GM10266 (cell line): ENCODE measurements around the gene COMMD4.

Experiments used
- DNase-seq: peaks from one replicate; pipeline ENCODE4 v3.0.0; 2012; ENCODE audit errors: extremely low spot score
- TF ChIP-seq, protein P1 (sequence below): IDR thresholded peaks from 2 replicates; pipeline ENCODE4 v1.5.1; 2012; ENCODE audit warnings: mild to moderate bottlenecking, low read depth; ENCODE audit not compliant: control insufficient read depth, insufficient read depth; ENCODE audit errors: missing control alignments

COMMD4 gene

DNA sequence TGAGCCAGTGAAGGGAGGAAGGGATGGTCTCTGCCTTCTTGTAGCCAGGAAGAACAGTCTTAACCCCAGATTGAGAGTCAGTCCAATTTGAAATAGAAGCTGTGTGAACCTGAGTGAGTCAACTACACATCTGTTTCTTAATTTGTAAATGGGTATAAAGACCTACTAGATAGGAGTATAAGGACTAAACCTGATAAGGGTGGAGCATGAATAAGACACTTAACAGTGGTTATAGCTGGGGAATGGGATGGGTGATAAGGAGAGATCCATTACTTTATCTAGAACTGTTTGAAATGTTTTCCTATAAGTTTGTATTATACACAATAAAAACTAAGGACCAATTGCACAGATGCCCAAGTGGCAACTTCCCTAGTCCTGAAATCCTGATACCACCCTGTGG lies 31.1 kb downstream of the COMMD4 start:
- TF ChIP-seq, protein P1, sequence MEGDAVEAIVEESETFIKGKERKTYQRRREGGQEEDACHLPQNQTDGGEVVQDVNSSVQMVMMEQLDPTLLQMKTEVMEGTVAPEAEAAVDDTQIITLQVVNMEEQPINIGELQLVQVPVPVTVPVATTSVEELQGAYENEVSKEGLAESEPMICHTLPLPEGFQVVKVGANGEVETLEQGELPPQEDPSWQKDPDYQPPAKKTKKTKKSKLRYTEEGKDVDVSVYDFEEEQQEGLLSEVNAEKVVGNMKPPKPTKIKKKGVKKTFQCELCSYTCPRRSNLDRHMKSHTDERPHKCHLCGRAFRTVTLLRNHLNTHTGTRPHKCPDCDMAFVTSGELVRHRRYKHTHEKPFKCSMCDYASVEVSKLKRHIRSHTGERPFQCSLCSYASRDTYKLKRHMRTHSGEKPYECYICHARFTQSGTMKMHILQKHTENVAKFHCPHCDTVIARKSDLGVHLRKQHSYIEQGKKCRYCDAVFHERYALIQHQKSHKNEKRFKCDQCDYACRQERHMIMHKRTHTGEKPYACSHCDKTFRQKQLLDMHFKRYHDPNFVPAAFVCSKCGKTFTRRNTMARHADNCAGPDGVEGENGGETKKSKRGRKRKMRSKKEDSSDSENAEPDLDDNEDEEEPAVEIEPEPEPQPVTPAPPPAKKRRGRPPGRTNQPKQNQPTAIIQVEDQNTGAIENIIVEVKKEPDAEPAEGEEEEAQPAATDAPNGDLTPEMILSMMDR, result no peak
- no peak for DNase-seq

DNA sequence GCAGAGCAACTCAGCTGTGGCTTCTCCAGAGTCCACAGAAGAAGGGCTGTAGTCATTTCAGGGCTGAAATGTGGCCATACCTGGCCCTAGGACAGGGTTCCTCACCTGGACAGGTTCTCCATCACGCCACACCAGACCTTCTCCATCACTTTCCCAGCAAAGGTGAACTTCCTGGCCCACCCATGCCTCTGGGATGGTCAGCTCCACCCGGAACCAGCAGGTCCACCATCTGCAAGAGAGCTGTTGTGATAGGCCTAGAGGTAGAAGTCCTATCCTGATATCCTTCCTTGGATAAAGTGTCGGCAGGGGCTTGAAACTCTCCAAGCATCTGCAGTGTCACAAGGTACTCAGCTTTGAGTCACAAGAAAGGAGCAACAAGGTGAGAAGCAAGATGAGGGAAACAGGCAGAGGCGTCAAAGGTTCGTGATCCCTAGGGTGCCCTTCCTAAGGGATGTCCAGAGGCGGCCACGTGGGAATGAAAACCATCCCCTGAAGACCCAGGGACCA lies 31.6 kb downstream of the COMMD4 start:
- TF ChIP-seq, protein P1, result no peak
- no peak for DNase-seq

DNA sequence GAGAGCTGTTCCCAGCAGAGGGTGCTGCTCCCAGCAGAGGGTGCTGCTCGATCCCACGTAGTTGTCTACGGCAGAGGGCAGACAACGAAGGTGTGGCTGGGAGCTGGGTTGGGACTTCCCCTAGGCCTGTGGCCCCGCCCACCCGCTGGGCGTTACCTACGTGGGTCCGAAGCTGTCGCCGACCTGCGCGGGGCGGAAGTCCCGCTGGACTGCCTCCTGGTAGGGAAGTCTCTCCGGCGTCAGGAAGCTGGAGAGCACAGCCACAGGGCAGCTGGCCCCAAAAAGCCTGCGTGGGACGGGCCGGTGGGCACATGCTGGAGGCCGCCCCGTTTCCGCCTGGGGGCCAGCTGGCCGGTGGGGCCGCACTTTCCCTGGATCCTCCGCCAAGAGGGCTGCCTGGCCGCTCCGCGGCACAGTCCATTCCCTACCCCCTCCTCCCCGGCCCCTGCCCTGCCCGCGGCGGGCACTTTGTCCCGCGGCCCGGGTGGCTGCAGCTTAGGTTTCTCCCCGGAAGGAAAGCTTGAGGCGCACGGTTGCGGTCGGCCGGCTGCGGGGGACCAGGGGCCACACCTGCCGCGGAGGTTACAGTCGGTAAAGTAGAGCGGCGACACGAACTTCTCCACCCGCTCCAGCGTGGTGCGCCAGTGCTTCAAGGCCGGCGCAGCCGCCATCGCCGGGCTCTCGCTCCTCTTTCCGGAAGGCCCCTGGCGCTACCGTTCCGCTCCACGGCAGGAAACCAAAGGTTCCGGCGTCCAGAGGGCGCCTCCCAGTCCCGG lies 32.2 kb downstream of the COMMD4 start, which contains the start of gene MAN2C1:
Gene MAN2C1 (minus strand): TSS at position 695 of the 776 bp plus-strand sequence. CDS start 24 bp downstream, at position 671.
- TF ChIP-seq, protein P1, result peak; percentile 84
- peak; percentile 95 for DNase-seq

DNA sequence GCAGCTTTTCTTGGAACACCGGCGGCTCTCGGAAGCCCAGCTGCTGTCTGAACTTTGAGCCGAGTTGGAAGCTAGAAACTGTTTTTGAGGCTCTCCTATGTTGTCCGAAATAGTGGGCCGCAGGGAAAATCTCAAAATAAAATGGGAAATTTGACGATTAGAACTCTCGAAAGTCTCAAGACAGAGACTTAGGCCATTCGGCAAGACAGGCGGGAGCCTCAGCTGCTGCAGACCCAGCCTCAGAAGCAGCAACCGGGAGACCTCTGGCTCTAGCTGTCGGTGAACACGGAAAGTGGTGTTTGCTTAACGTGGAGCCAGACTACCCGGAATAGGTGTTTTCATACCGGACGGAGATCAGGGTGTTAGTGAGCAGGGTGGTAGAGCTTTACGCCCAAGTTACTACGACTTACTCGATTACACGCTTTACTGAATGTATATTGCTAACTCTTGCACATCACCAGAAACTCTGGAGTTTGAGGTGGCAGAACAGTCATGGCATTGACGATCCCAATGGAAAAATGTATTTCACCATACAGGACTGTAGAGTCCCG lies 32.9 kb downstream of the COMMD4 start:
- peak; percentile 28 for DNase-seq
- TF ChIP-seq, protein P1, result no peak

DNA sequence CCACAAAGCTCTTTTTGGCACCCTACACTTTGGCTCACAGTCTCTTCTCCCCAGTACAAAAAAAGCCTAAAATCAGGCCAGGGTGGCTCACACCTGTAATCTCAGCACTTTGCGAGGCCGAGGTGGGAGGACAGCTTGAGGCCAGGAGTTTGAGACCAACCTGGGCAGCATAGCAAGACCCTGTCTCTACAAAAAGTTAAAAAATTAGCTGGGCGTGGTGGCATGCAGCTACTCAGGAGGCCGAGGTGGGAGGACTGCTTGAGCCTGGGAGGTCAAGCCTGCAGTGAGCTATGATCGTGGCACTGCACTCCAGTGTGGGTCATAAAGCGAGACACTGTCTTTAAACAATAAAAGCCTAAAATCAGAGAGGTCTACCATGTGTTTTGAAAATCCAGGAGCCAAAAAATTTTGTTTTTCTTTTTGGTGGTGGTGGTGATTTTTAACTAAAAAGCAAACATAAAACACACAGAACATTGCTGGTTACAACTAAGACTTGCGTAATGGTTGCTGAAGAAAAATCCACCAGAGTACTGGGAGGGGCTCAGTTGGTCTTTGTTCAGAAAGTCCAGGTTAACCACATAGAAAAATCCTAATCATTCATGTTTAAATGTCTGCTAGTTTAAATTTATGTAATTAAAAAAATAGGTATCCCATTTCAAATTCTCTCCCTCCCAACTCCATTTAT lies 34.2 kb downstream of the COMMD4 start:
- TF ChIP-seq, protein P1, result no peak
- DNase-seq, result no peak

DNA sequence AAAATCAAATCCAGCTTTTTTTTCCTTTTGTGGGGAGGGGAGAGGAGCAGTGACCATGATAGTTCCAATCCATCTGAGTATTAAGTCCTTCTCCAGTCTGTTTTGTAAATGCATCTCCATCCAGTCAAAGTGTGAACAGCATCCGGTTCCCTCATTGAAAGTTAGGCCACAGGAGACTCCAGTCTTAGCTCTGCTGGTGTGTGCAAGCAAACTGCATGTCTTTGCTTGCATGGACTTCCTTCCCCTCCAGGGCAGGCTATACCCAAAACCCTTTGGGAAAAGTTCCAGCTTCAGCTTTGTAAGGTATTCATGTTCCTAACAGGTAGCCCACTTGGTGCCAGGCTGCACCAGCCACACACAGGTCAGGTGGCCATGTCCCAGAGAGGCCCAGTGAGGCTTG lies 35.6 kb downstream of the COMMD4 start:
- TF ChIP-seq, protein P1, result no peak
- DNase-seq, result no peak
